IMR-90 (cell line): Measurements from ENCODE around the gene ROBO1. TPM values are rescaled to one million over a fixed set of nuclear protein-coding genes. Genes with fewer than 3 reads are reported as not detected.

Source experiments
- ATAC-seq: fragments of 200-7000 bp; cut with Tn5 transposase; 2 replicates; pipeline ENCODE4 v1.9.1; 2020; ENCODE audit warnings: low read depth, mild to moderate bottlenecking, moderate library complexity
- BruUV-seq: library from RNA; stranded (reverse); fragments of 400-500 nt; replicated peaks from 2 replicates; lab custom pipeline; 2021; lab: Mats Ljungman, UMichigan
- CTCF ChIA-PET: fragments of 300-600 bp; formaldehyde crosslinking; extraction: SDS; loops from one replicate; lab custom pipeline; 2021; ENCODE audit warnings: antibody characterized with exemption; lab: Yijun Ruan, JAX
- POLR2A ChIA-PET: fragments of 300-600 bp; sonication (Branson Sonifier 250); formaldehyde crosslinking; loops from one replicate; lab custom pipeline; 2022; ENCODE audit warnings: antibody characterized with exemption; ENCODE audit not compliant: unreplicated experiment; lab: Charles Lee
- DNase-seq: peaks from one replicate; pipeline ENCODE4 v3.0.0; 2013
- H2AFZ ChIP-seq: replicated peaks from 2 replicates; pipeline ENCODE3; 2013; ENCODE audit warnings: low read length, mild to moderate bottlenecking; ENCODE audit not compliant: poor library complexity
- H2AK5ac ChIP-seq: 2 replicates; pipeline ENCODE4 v1.6.1; 2013; ENCODE audit warnings: low read depth, low read length, inconsistent platforms
- H2AK9ac ChIP-seq: replicated peaks from 2 replicates; pipeline ENCODE3; 2013; ENCODE audit warnings: mild to moderate bottlenecking, low read depth, low read length, moderate library complexity; ENCODE audit not compliant: poor library complexity
- H2BK120ac ChIP-seq: 2 replicates; pipeline ENCODE4 v1.6.1; 2013; ENCODE audit warnings: low read depth, low read length, inconsistent platforms
- H2BK15ac ChIP-seq: 3 replicates; pipeline ENCODE4 v1.6.1; 2013; ENCODE audit warnings: low read depth, low read length, inconsistent platforms
- H2BK20ac ChIP-seq: 2 replicates; pipeline ENCODE4 v1.6.1; 2013; ENCODE audit warnings: low read depth, mild to moderate bottlenecking, inconsistent platforms, low read length, moderate library complexity
- H2BK5ac ChIP-seq: 2 replicates; pipeline ENCODE4 v1.6.1; 2013; ENCODE audit warnings: mild to moderate bottlenecking, low read depth, low read length, inconsistent platforms; ENCODE audit not compliant: poor library complexity, severe bottlenecking
- H3K14ac ChIP-seq: replicated peaks from 2 replicates; pipeline ENCODE4 v1.6.1; 2013; ENCODE audit warnings: low read depth, low read length, inconsistent platforms
- H3K18ac ChIP-seq: 2 replicates; pipeline ENCODE4 v1.6.1; 2013; ENCODE audit warnings: low read depth, low read length, control low read depth
- H3K23ac ChIP-seq: 2 replicates; pipeline ENCODE4 v1.6.1; 2013; ENCODE audit warnings: low read depth, low read length, inconsistent platforms
- H3K27ac ChIP-seq: 2 replicates; pipeline ENCODE4 v1.5.1; 2013; ENCODE audit warnings: mild to moderate bottlenecking, control low read depth, low read length; ENCODE audit not compliant: insufficient read depth
- H3K27me3 ChIP-seq: 2 replicates; pipeline ENCODE4 v1.6.1; 2013; ENCODE audit warnings: low read length; ENCODE audit not compliant: control insufficient read depth, insufficient read depth
- H3K36me3 ChIP-seq: 2 replicates; pipeline ENCODE4 v1.6.1; 2013; ENCODE audit warnings: low read length, mixed read lengths; ENCODE audit not compliant: control insufficient read depth, insufficient read depth
- H3K4ac ChIP-seq: 2 replicates; pipeline ENCODE4 v1.6.1; 2013; ENCODE audit warnings: low read depth, low read length, inconsistent platforms
- H3K4me1 ChIP-seq: 2 replicates; pipeline ENCODE4 v1.6.1; 2013; ENCODE audit warnings: low read length, mixed read lengths; ENCODE audit not compliant: control insufficient read depth, insufficient read depth
- H3K4me2 ChIP-seq: 2 replicates; pipeline ENCODE4 v1.6.1; 2013; ENCODE audit warnings: low read depth, mild to moderate bottlenecking, control low read depth, low read length, moderate library complexity
- H3K4me3 ChIP-seq: 2 replicates; pipeline ENCODE4 v1.5.1; 2013; ENCODE audit warnings: low read depth, mild to moderate bottlenecking, control low read depth, low read length, moderate library complexity; ENCODE audit not compliant: insufficient read depth
- H3K56ac ChIP-seq: 2 replicates; pipeline ENCODE4 v1.6.1; 2013; ENCODE audit warnings: low read length, inconsistent platforms; ENCODE audit not compliant: insufficient read depth; ENCODE audit errors: extremely low read depth
- H3K79me1 ChIP-seq, 2 experiments: 2 replicates each; pipeline ENCODE4 v1.6.1; 2013; ENCODE audit warnings: low read length in 2 of 2, inconsistent platforms in 1 of 2, low read depth in 1 of 2
- H3K9ac ChIP-seq: 2 replicates; pipeline ENCODE4 v1.6.1; 2013; ENCODE audit warnings: low read depth, low read length, control low read depth
- H3K9me1 ChIP-seq: 2 replicates; pipeline ENCODE4 v1.6.1; 2013; ENCODE audit warnings: low read length, inconsistent platforms; ENCODE audit not compliant: insufficient read depth
- H3K9me3 ChIP-seq: 2 replicates; pipeline ENCODE4 v1.6.1; 2013; ENCODE audit warnings: low read length; ENCODE audit not compliant: control insufficient read depth, insufficient read depth
- H4K20me1 ChIP-seq: 2 replicates; pipeline ENCODE4 v1.6.1; 2013; ENCODE audit warnings: low read length, inconsistent platforms; ENCODE audit not compliant: insufficient read depth
- H4K5ac ChIP-seq: 2 replicates; pipeline ENCODE4 v1.6.1; 2013; ENCODE audit warnings: mild to moderate bottlenecking, low read depth, low read length, control low read depth
- H4K8ac ChIP-seq, 2 experiments: 2 replicates each; pipeline ENCODE4 v1.6.1; 2013; ENCODE audit warnings: low read depth in 2 of 2, low read length in 2 of 2, control low read depth in 1 of 2, inconsistent platforms in 1 of 2
- H4K91ac ChIP-seq: 2 replicates; pipeline ENCODE4 v1.6.1; 2013; ENCODE audit warnings: low read depth, low read length, inconsistent platforms; ENCODE audit not compliant: insufficient read depth
- BHLHE40 ChIP-seq: fragments of 150-350 bp; IDR thresholded peaks from 2 replicates; pipeline ENCODE4 v1.6.1; 2016; ENCODE audit warnings: mild to moderate bottlenecking, low read depth, low read length
- CEBPB ChIP-seq: IDR thresholded peaks from 2 replicates; pipeline ENCODE4 v1.6.1; 2012; ENCODE audit warnings: low read depth, low read length, improper control_type of control experiment
- MXI1 ChIP-seq: IDR thresholded peaks from 2 replicates; pipeline ENCODE4 v1.6.1; 2012; ENCODE audit warnings: low read depth, mild to moderate bottlenecking, low read length, moderate library complexity, borderline replicate concordance
- POLR2A ChIP-seq: IDR thresholded peaks from 2 replicates; pipeline ENCODE4 v1.6.1; 2012; ENCODE audit warnings: mild to moderate bottlenecking, low read depth, low read length
- RCOR1 ChIP-seq: IDR thresholded peaks from 2 replicates; pipeline ENCODE4 v1.6.1; 2012; ENCODE audit warnings: mild to moderate bottlenecking, low read length, improper control_type of control experiment; ENCODE audit not compliant: insufficient replicate concordance
- RFX5 ChIP-seq: IDR thresholded peaks from 2 replicates; pipeline ENCODE4 v1.8.0; 2012; ENCODE audit warnings: low read depth, mild to moderate bottlenecking, low read length, moderate library complexity
- WGBS, 2 experiments: methylation state at CpG; one replicate each; pipeline versions ENCODE4 v1.1.5 to v1.1.7; 2013; ENCODE audit warnings: missing lambda C conversion rate in 2 of 2; ENCODE audit not compliant: insufficient read length in 1 of 2; ENCODE audit errors: extremely low coverage in 2 of 2; 5-methylcytosine and 5-hydroxymethylcytosine counted together
- dilution Hi-C: fragments of 300-500 bp; cut with HindIII; formaldehyde crosslinking; loops from one replicate; pipeline ENCODE4 v1.14.3; 2018; ENCODE audit warnings: low sequenced_read_pairs; ENCODE audit not compliant: unreplicated experiment
- in situ Hi-C: fragments of 300-500 bp; cut with MboI; formaldehyde crosslinking; loops from 3 replicates; pipeline ENCODE4 v1.14.3; 2019; ENCODE audit warnings: low sequenced_read_pairs, inconsistent platforms, mixed read lengths
- intact Hi-C: fragments of 100-400 bp; cut with micrococcal nuclease; formaldehyde crosslinking; loops from 2 replicates; pipeline ENCODE4 v1.10.0; 2022
- polyA plus RNA-seq, 3 experiments: library from polyadenylated mRNA; depleted of rRNA; stranded (reverse); fragments of >200 nt; gene quantifications; 2 replicates each; pipeline ENCODE4 v1.2.3, GENCODE V29; 2012; ENCODE audit warnings: low replicate concordance in 1 of 3
- total RNA-seq: library from RNA; depleted of rRNA; stranded (reverse); fragments of >200 nt; gene quantifications from 2 replicates; pipeline ENCODE4 v1.2.3, GENCODE V29; 2012
- TF ChIP-seq, protein P1 (sequence below): fragments of 150-350 bp; IDR thresholded peaks from 2 replicates; pipeline ENCODE4 v1.6.1; 2016; ENCODE audit warnings: low read depth, mild to moderate bottlenecking, low read length, moderate library complexity, borderline replicate concordance
- TF ChIP-seq, protein P2 (sequence below): conservative IDR thresholded peaks from 2 replicates; pipeline ENCODE4 v1.5.1; 2012; ENCODE audit warnings: mild to moderate bottlenecking, low read depth, low read length, improper control_type of control experiment

ROBO1 gene
- total and polyA plus RNA-seq, 2 of the 4 experiments (the other 2 are of a cell fraction) = 24.1 to 53.9 TPM

DNA sequence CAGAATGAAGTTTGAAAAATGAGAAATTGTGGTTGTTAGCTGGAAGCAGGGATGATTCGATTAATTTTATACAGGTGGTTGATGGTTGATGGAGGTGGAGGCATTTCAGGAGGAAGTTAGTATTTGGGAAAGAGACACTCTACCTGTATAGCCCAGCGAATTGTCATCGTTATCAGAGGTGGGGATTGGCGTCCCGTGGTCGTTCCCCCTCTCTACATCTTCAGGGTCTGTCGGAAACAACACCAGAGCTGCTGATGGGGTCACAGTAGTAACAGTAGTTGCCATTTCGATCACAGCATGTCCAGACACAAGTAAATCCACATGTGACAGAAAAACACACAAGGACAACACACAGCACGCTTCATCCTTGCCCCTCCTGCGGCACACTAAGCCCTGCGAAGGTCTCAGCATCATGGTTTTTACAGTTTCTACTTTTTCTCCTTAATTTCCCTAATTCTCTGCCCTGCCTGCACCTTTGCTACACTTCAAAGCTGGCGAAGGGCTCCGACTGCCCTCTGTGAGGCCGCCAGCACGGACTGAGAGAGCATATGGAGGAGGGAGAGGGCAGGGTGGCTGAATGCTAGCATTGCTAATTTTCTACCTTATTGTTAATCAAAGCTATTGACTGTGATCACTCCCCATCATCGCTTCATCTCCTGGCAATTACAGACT lies 642.3 kb downstream of the ROBO1 start:
- Histone ChIP-seq H3K9me1 (no peaks in the 10 kb centered on the region), H3K36me3 (no peaks in the 10 kb centered on the region), H4K8ac (no peak overlapping the region), H3K4ac (no peak overlapping the region), H3K9me3 (no peaks in the 10 kb centered on the region), H3K4me3 (no peak overlapping the region), H2AK5ac (no peak overlapping the region), H2BK120ac (no peak overlapping the region), H2AFZ (peak overlapping the region; percentile 37), H3K14ac (no peak overlapping the region), H3K56ac (no peak overlapping the region), H3K23ac (no peak overlapping the region), H2BK20ac (no peak overlapping the region), H3K9ac (no peak overlapping the region), H3K79me1 (no peaks in the 10 kb centered on the region), H3K4me2 (no peak overlapping the region), H3K27ac (no peak overlapping the region), H3K4me1 (no peaks in the 10 kb centered on the region), H2AK9ac (no peak overlapping the region), H2BK5ac (no peak overlapping the region), H2BK15ac (no peak overlapping the region), H3K27me3 (no peaks in the 10 kb centered on the region), H4K91ac (no peak overlapping the region), H4K5ac (no peak overlapping the region), H3K18ac (no peak overlapping the region), H4K20me1 (no peaks in the 10 kb centered on the region)
- no TSS peak for BruUV-seq
- TF ChIP-seq CEBPB (no peak), RCOR1 (no peak), BHLHE40 (no peak), POLR2A (no peak), MXI1 (no peak), RFX5 (no peak)
- TF ChIP-seq, protein P1, sequence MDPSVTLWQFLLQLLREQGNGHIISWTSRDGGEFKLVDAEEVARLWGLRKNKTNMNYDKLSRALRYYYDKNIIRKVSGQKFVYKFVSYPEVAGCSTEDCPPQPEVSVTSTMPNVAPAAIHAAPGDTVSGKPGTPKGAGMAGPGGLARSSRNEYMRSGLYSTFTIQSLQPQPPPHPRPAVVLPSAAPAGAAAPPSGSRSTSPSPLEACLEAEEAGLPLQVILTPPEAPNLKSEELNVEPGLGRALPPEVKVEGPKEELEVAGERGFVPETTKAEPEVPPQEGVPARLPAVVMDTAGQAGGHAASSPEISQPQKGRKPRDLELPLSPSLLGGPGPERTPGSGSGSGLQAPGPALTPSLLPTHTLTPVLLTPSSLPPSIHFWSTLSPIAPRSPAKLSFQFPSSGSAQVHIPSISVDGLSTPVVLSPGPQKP = no peak
- TF ChIP-seq, protein P2, sequence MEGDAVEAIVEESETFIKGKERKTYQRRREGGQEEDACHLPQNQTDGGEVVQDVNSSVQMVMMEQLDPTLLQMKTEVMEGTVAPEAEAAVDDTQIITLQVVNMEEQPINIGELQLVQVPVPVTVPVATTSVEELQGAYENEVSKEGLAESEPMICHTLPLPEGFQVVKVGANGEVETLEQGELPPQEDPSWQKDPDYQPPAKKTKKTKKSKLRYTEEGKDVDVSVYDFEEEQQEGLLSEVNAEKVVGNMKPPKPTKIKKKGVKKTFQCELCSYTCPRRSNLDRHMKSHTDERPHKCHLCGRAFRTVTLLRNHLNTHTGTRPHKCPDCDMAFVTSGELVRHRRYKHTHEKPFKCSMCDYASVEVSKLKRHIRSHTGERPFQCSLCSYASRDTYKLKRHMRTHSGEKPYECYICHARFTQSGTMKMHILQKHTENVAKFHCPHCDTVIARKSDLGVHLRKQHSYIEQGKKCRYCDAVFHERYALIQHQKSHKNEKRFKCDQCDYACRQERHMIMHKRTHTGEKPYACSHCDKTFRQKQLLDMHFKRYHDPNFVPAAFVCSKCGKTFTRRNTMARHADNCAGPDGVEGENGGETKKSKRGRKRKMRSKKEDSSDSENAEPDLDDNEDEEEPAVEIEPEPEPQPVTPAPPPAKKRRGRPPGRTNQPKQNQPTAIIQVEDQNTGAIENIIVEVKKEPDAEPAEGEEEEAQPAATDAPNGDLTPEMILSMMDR = no peak
- in situ Hi-C loops = no loop called here
- POLR2A ChIA-PET = no interaction called here
- intact Hi-C loops = no loop called here
- 48% methylated on average over 3 of the region's 16 CpGs; no CpG with 5 or more reads in 1 of the 2 experiments for WGBS, 2 experiments
- CTCF ChIA-PET = interaction anchor here (0.6 kb wide), 1 partner anchor 17 kb away, joined by 3 read pairs; no protein-coding TSS in a partner anchor
- dilution Hi-C loops = no loop called here
- ATAC-seq = no peak
- no peak for DNase-seq
